Fibroblast of lung (primary cell): Measurements from ENCODE around the gene DOC2B. TPM values are rescaled to one million over a fixed set of nuclear protein-coding genes. Genes with fewer than 3 reads are reported as not detected.

Experiments used
- DNase-seq, 2 donors: peaks; one replicate each; pipeline versions ENCODE4 v3.0.0 to v3.0.0-alpha.2; 2010; ENCODE audit warnings: low read depth in 2 of 2
- H2AFZ ChIP-seq: 2 replicates; pipeline ENCODE4 v1.5.1; 2012; ENCODE audit warnings: low read length, control low read depth, inconsistent platforms
- H3K27ac ChIP-seq: 2 replicates; pipeline ENCODE4 v1.5.1; 2011; ENCODE audit warnings: low read length, control low read depth; ENCODE audit not compliant: insufficient read depth
- H3K27me3 ChIP-seq: 2 replicates; pipeline ENCODE4 v1.5.1; 2011; ENCODE audit warnings: mild to moderate bottlenecking, low read length; ENCODE audit not compliant: control insufficient read depth, insufficient read depth
- H3K36me3 ChIP-seq: 2 replicates; pipeline ENCODE4 v1.5.1; 2011; ENCODE audit warnings: low read length; ENCODE audit not compliant: control insufficient read depth, insufficient read depth
- H3K4me1 ChIP-seq: 2 replicates; pipeline ENCODE4 v1.5.1; 2011; ENCODE audit warnings: low read length; ENCODE audit not compliant: control insufficient read depth, insufficient read depth; ENCODE audit errors: extremely low read depth
- H3K4me2 ChIP-seq: 2 replicates; pipeline ENCODE4 v1.5.1; 2011; ENCODE audit warnings: low read length, control low read depth; ENCODE audit not compliant: insufficient read depth; ENCODE audit errors: extremely low read depth
- H3K4me3 ChIP-seq, 4 experiments: fragments of 200-600 bp in 1 of 4; sonication (generic) in 1 of 4; replicated peaks in 1 of 4; 2 replicates each; pipeline ENCODE4 v1.5.1; 2011 to 2016; ENCODE audit warnings: low read length in 4 of 4, low read depth in 3 of 4, mild to moderate bottlenecking in 3 of 4, control low read depth in 2 of 4, inconsistent platforms in 1 of 4, mixed read lengths in 1 of 4; ENCODE audit not compliant: insufficient read depth in 1 of 4; ENCODE audit errors: control extremely low read depth in 1 of 4
- H3K79me2 ChIP-seq: 2 replicates; pipeline ENCODE4 v1.5.1; 2012; ENCODE audit warnings: mild to moderate bottlenecking, low read length, inconsistent platforms; ENCODE audit not compliant: control insufficient read depth, insufficient read depth
- H3K9ac ChIP-seq: 2 replicates; pipeline ENCODE4 v1.5.1; 2011; ENCODE audit warnings: mild to moderate bottlenecking, low read length, control low read depth; ENCODE audit not compliant: insufficient read depth
- H3K9me3 ChIP-seq: 2 replicates; pipeline ENCODE4 v1.5.1; 2012; ENCODE audit warnings: low read depth, low read length; ENCODE audit not compliant: control insufficient read depth, insufficient read depth
- H4K20me1 ChIP-seq: 2 replicates; pipeline ENCODE4 v1.5.1; 2011; ENCODE audit warnings: low read length; ENCODE audit not compliant: control insufficient read depth, insufficient read depth; ENCODE audit errors: extremely low read depth
- EZH2 ChIP-seq: IDR thresholded peaks from 2 replicates; pipeline ENCODE4 v1.5.1; 2012; ENCODE audit warnings: low read length, control low read depth, mild to moderate bottlenecking; ENCODE audit errors: missing control alignments
- polyA plus RNA-seq, 2 donors: library from polyadenylated mRNA; depleted of rRNA in 1 of 2; stranded (reverse) in 1 of 2; unstranded in 1 of 2; fragments of >200 nt; gene quantifications; 2 replicates each; pipeline ENCODE4 v1.2.1, GENCODE V29; 2011 to 2012; ENCODE audit warnings: missing spikeins in 1 of 2
- total RNA-seq: library from RNA; depleted of rRNA; stranded (reverse); fragments of >200 nt; gene quantifications from 2 replicates; pipeline ENCODE4 v1.2.1, GENCODE V29; 2014
- TF ChIP-seq, protein P1 (sequence below), 2 donors: IDR thresholded peaks in 1 of 2; conservative IDR thresholded peaks in 1 of 2; 1 replicate in 1 of 2; 2 replicates in 1 of 2; pipeline ENCODE4 v1.5.1; 2011 to 2012; ENCODE audit warnings: low read length in 2 of 2, control low read depth in 1 of 2, inconsistent platforms in 1 of 2, low read depth in 1 of 2, mild to moderate bottlenecking in 1 of 2

Gene DOC2B
- total and polyA plus RNA-seq, 2 donors (not counting 1 experiment from before 2014, with no cell fraction given), result not detected

- Histone ChIP-seq H3K27ac (no peak overlapping the region), H4K20me1 (no peaks in the 10 kb centered on the region), H3K4me2 (no peak overlapping the region), H3K4me3 (no peak overlapping the region), H2AFZ (no peak overlapping the region), H3K36me3 (no peaks in the 10 kb centered on the region), H3K9ac (no peak overlapping the region), H3K79me2 (no peaks in the 10 kb centered on the region), H3K9me3 (no peaks in the 10 kb centered on the region), H3K4me1 (no peaks in the 10 kb centered on the region), H3K27me3 (no peaks in the 10 kb centered on the region)
- TF ChIP-seq, protein P1, sequence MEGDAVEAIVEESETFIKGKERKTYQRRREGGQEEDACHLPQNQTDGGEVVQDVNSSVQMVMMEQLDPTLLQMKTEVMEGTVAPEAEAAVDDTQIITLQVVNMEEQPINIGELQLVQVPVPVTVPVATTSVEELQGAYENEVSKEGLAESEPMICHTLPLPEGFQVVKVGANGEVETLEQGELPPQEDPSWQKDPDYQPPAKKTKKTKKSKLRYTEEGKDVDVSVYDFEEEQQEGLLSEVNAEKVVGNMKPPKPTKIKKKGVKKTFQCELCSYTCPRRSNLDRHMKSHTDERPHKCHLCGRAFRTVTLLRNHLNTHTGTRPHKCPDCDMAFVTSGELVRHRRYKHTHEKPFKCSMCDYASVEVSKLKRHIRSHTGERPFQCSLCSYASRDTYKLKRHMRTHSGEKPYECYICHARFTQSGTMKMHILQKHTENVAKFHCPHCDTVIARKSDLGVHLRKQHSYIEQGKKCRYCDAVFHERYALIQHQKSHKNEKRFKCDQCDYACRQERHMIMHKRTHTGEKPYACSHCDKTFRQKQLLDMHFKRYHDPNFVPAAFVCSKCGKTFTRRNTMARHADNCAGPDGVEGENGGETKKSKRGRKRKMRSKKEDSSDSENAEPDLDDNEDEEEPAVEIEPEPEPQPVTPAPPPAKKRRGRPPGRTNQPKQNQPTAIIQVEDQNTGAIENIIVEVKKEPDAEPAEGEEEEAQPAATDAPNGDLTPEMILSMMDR (conservative IDR thresholded peaks at IDR 0.05 in 1 of 2, IDR thresholded peaks at IDR 0.05 in 1 of 2; ENCODE audit: low read depth in 1 of 2, low read length in 2 of 2), result no peak
- no peak for TF ChIP-seq EZH2
- DNase-seq, result no peak
These were observed 18.8 kb downstream of the DOC2B start for GRCh38 chr17:162689-163088.

DNA sequence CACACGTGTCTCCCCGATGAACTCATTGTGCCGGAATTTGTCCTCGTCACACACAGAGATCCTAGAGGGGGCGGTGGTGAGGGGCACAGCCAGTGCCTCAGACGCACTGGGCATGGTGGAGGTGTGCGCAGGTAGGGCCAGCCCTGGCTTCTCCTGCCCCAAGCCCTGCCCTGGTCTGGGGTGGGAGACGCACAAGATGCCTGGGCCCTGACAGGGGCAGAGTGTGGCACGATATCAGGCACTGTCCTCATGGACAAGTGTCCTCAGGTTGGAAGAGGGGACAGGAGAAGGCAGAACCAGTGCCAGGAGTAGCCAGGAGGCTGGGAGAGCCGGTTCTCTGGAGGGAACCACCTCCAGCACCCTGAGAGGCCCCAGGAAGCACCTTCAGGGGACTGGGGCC lies 20.0 kb downstream of the DOC2B start:
- Histone ChIP-seq H2AFZ (no peak overlapping the region), H3K36me3 (no peaks in the 10 kb centered on the region), H3K9me3 (no peaks in the 10 kb centered on the region), H3K4me2 (no peak overlapping the region), H3K27me3 (no peaks in the 10 kb centered on the region), H3K4me3 (no peak overlapping the region), H3K27ac (no peak overlapping the region), H4K20me1 (no peaks in the 10 kb centered on the region), H3K9ac (no peak overlapping the region), H3K79me2 (no peaks in the 10 kb centered on the region), H3K4me1 (no peaks in the 10 kb centered on the region)
- TF ChIP-seq, protein P1 (conservative IDR thresholded peaks at IDR 0.05 in 1 of 2, IDR thresholded peaks at IDR 0.05 in 1 of 2; ENCODE audit: low read depth in 1 of 2, low read length in 2 of 2), result no peak
- TF ChIP-seq EZH2, result no peak
- DNase-seq, result no peak

DNA sequence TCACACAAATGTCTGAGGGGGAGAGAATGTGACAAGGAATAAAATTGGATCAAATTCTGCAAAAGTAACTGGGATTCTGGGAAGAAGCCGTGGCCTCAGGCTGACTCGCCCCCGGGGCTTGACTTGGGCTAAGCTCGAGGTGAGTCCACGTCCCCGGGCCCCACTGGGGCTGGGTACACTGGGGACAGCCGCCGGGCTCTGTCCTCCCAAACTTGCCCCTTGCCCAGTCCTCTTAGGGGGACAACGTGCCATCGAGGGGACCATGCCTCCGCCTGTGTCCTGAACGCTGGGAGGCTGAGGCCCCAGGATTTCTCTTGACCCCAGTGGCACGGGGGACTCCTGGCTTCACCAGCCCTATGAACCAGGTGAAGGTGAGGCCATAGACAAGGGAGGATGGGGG lies 21.1 kb downstream of the DOC2B start:
- no peak for TF ChIP-seq EZH2
- TF ChIP-seq, protein P1 (conservative IDR thresholded peaks at IDR 0.05 in 1 of 2, IDR thresholded peaks at IDR 0.05 in 1 of 2; ENCODE audit: low read depth in 1 of 2, low read length in 2 of 2), result no peak
- DNase-seq, result no peak
- Histone ChIP-seq H3K9ac (no peak overlapping the region), H3K4me1 (no peaks in the 10 kb centered on the region), H3K79me2 (no peaks in the 10 kb centered on the region), H2AFZ (no peak overlapping the region), H3K27ac (no peak overlapping the region), H4K20me1 (no peaks in the 10 kb centered on the region), H3K4me3 (no peak overlapping the region), H3K4me2 (no peak overlapping the region), H3K9me3 (no peaks in the 10 kb centered on the region), H3K27me3 (no peaks in the 10 kb centered on the region), H3K36me3 (no peaks in the 10 kb centered on the region)
